ENCODE measurements around the gene CALML5. TPM values are rescaled to one million over a fixed set of nuclear protein-coding genes. Genes with fewer than 3 reads are reported as not detected.

The CALML5 gene
- total and polyA plus RNA-seq, 9 of the 15 experiments (the other 6 are each of a cell fraction or from before 2014, with no cell fraction given) = not detected

- H3K27ac ChIP-seq (ENCODE audit: extremely low read depth, low read depth, low read length) = no peak overlapping the region
- no peaks in the 10 kb centered on the region for H3K9me1 ChIP-seq (ENCODE audit: control insufficient read depth, insufficient read depth, low read length)
- 85% methylated on average over 6 of the region's 6 CpGs for WGBS (ENCODE audit: insufficient coverage, low coverage, missing lambda C conversion rate)
- H2AFZ ChIP-seq (ENCODE audit: low read depth, low read length) = no peak overlapping the region
- no peaks in the 10 kb centered on the region for H3K9me3 ChIP-seq (replicated peaks; ENCODE audit: control insufficient read depth, insufficient read depth, low read depth, low read length)
- peaks cover 22 to 40% of the 10 kb centered on the region in 2 experiments for H3K4me1 ChIP-seq (replicated peaks in 1 of 2; ENCODE audit: control insufficient read depth in 2 of 2, insufficient read depth in 2 of 2, low read length in 2 of 2)
- TF ChIP-seq, protein P1, sequence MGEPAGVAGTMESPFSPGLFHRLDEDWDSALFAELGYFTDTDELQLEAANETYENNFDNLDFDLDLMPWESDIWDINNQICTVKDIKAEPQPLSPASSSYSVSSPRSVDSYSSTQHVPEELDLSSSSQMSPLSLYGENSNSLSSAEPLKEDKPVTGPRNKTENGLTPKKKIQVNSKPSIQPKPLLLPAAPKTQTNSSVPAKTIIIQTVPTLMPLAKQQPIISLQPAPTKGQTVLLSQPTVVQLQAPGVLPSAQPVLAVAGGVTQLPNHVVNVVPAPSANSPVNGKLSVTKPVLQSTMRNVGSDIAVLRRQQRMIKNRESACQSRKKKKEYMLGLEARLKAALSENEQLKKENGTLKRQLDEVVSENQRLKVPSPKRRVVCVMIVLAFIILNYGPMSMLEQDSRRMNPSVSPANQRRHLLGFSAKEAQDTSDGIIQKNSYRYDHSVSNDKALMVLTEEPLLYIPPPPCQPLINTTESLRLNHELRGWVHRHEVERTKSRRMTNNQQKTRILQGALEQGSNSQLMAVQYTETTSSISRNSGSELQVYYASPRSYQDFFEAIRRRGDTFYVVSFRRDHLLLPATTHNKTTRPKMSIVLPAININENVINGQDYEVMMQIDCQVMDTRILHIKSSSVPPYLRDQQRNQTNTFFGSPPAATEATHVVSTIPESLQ (CRISPR knock-in tag; IDR thresholded peaks at IDR 0.05) = no peak
- no peak for TF ChIP-seq KLF6 (CRISPR knock-in tag; IDR thresholded peaks at IDR 0.05; ENCODE audit: borderline replicate concordance)
- TF ChIP-seq U2AF2 (optimal IDR thresholded peaks at IDR 0.05; ENCODE audit: low read depth, low read length) = no peak
- TF ChIP-seq WHSC1 (IDR thresholded peaks at IDR 0.05; ENCODE audit: low read length) = no peak
- TF ChIP-seq ZNF518B (CRISPR knock-in tag; IDR thresholded peaks at IDR 0.05) = no peak
- TF ChIP-seq NCOA1 (IDR thresholded peaks at IDR 0.05; ENCODE audit: low read depth) = no peak
- TF ChIP-seq TARDBP (IDR thresholded peaks at IDR 0.05) = no peak
- TF ChIP-seq PHB2 (IDR thresholded peaks at IDR 0.05; ENCODE audit: low read depth) = no peak
- TF ChIP-seq L3MBTL2 (IDR thresholded peaks at IDR 0.05) = no peak
- no peak for TF ChIP-seq BRF2 (IDR thresholded peaks at IDR 0.05; ENCODE audit: borderline replicate concordance, insufficient read depth, insufficient read length)
- TF ChIP-seq BRF1 (IDR thresholded peaks at IDR 0.05; ENCODE audit: borderline replicate concordance, extremely low read depth, insufficient read length) = no peak
- no peak for TF ChIP-seq CHD2 (IDR thresholded peaks at IDR 0.05; ENCODE audit: low read depth, low read length)
- FAIRE-seq = no peak
- intact Hi-C loops (cut with micrococcal nuclease) = no loop called here
- peaks cover 0 to 6% of the 10 kb centered on the region in 2 experiments; a peak in 2 of 5 replicates for H3K27me3 ChIP-seq (ENCODE audit: control insufficient read depth in 2 of 2, insufficient read depth in 2 of 2, low read length in 2 of 2)
- H3K4me2 ChIP-seq (ENCODE audit: insufficient read depth, low read length) = no peak overlapping the region
- H3K4me3 ChIP-seq = no peak overlapping the region
- in situ Hi-C loops (cut with MboI) = no loop called here
- BruUV-seq (replicated peaks) = no TSS peak
- H3K36me3 ChIP-seq (ENCODE audit: control insufficient read depth, insufficient read depth, low read length) = no peaks in the 10 kb centered on the region
- no peaks in the 10 kb centered on the region for H3K79me2 ChIP-seq (ENCODE audit: control insufficient read depth, insufficient read depth, low read length)
- ATAC-seq = no peak
- POLR2A ChIA-PET = interaction anchor here (1.2 kb wide), 1 partner anchor 47 kb away, joined by 3 read pairs; no protein-coding TSS in a partner anchor
- CTCF ChIA-PET (ENCODE audit: low intra/inter-chr PET ratio) = no interaction called here
- no peak overlapping the region for H3K9ac ChIP-seq (ENCODE audit: insufficient read depth in 1 of 2, low read depth in 2 of 2, low read length in 2 of 2)
- H4K20me1 ChIP-seq (replicated peaks; ENCODE audit: control insufficient read depth, insufficient read depth, low read length) = no peaks in the 10 kb centered on the region; the same call in 1 of the 2 replicates
- DNase-seq (ENCODE audit: extremely low read depth in 1 of 4, low spot score in 3 of 4) = no peak
Measured at GRCh38 chr10:5508786-5509185, 9.4 kb upstream of the CALML5 start.
